ENCODE data around the gene RNF144B. TPM values are rescaled to one million over a fixed set of nuclear protein-coding genes. Genes with fewer than 3 reads are reported as not detected.

RNF144B gene
- total RNA-seq, 2 donors from 2014 or later = 1.4 to 1.5 TPM

DNA sequence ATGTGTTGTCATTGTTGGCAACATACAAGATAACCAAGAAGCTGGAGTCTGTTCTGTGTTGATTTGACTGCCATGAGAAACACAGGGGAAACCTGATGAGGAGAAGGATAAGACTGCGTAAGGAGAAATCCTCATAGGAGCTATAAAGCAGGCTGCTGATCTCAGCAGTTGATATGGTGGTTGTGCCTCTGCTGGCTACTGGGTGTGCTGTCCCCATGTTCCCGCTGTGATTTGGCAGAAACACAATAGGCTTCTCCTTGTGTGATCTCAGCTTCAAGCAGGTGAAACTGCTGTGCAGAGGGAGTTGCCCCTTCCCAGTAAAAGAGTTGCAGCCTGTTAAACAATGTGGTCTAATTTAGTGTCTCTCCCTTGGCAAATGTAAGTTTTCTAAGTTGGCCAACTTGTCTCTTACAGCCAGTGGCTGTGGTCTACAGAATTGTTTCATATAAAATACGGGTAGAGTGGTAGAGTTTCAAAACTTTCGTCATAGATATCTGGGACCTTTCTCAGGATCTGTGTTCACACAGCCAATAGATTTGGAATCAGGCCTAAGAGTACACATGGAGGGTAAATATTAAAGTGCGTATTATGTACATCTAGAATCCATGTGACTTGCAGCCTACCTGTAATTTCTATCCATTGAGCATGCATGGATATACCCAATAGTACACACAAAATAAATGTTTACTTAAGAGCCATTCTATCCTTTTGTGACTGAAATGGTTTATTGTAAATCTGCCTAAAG is 78.4 kb downstream of the RNF144B start:
- Mint-ChIP-seq H3K27ac (no peak overlapping the region), H3K4me3 (no peak overlapping the region), H3K27me3 (ENCODE audit: insufficient read depth) (no peaks in the 10 kb centered on the region), H3K4me1 (peaks cover 18% of the 10 kb centered on the region), H3K9me3 (no peaks in the 10 kb centered on the region), H3K36me3 (ENCODE audit: low read depth) (no peaks in the 10 kb centered on the region)
- Histone ChIP-seq H3K36me3 (ENCODE audit: control insufficient read depth, insufficient read depth, low read length) (no peaks in the 10 kb centered on the region), H3K9me3 (ENCODE audit: control insufficient read depth, low read length) (peaks cover under 1% of the 10 kb centered on the region), H3K9ac (ENCODE audit: extremely low read depth, low read length, poor library complexity, severe bottlenecking) (no peak overlapping the region), H3K4me3 (ENCODE audit: low read length) (no peak overlapping the region), H3K27me3 (ENCODE audit: control insufficient read depth, insufficient read depth, low read length, poor library complexity, severe bottlenecking) (no peaks in the 10 kb centered on the region), H3K27ac (ENCODE audit: low read depth, low read length) (no peak overlapping the region), H3K4me1 (ENCODE audit: control insufficient read depth, insufficient read depth, low read length) (peaks cover 2% of the 10 kb centered on the region)
- no peak for DNase-seq
- TF ChIP-seq, protein P1, sequence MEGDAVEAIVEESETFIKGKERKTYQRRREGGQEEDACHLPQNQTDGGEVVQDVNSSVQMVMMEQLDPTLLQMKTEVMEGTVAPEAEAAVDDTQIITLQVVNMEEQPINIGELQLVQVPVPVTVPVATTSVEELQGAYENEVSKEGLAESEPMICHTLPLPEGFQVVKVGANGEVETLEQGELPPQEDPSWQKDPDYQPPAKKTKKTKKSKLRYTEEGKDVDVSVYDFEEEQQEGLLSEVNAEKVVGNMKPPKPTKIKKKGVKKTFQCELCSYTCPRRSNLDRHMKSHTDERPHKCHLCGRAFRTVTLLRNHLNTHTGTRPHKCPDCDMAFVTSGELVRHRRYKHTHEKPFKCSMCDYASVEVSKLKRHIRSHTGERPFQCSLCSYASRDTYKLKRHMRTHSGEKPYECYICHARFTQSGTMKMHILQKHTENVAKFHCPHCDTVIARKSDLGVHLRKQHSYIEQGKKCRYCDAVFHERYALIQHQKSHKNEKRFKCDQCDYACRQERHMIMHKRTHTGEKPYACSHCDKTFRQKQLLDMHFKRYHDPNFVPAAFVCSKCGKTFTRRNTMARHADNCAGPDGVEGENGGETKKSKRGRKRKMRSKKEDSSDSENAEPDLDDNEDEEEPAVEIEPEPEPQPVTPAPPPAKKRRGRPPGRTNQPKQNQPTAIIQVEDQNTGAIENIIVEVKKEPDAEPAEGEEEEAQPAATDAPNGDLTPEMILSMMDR (conservative IDR thresholded peaks at IDR 0.05) = no peak
- WGBS, 2 experiments (ENCODE audit: insufficient coverage in 1 of 2, insufficient read length in 1 of 2) = 84 to 88% methylated on average over 4 to 5 of the region's 5 CpGs

DNA sequence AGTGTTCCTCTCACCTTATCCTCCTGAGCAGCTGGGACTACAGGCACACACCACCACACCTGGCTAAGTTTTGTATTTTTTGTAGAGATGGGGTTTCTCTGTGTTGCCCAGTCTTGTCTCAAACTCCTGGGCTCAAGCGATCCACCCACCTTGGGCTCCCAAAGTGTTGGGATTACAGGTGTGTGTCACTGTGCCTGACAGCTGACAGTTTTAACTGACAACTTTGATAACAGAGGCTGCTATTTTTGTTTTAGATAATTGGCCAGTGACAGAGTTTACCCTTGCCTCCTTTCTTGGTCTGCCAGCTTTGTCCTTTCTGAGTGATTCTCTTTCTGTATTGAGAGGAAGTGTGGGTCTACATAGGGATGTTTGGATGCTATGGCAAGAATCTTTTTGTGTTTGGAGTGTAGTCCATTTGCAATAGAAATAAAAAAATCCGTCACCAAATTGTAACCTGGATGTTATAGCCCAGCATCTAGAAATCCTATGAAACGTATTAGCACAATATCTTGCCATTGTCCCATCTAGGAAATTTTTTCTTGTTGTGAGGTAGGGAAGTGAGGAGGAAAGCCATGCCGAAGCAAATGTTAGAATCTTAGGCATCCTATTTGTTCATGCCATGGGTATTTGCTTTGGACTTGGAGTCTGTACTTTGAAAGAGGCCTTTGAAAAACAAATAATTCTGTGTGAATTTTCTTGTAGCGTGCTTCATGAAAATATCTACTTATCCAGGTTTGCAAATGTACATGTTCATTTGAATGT is 80.8 kb downstream of the RNF144B start:
- Mint-ChIP-seq H3K36me3 (ENCODE audit: low read depth) (no peaks in the 10 kb centered on the region), H3K9me3 (no peaks in the 10 kb centered on the region), H3K4me1 (peaks cover 18% of the 10 kb centered on the region), H3K4me3 (no peak overlapping the region), H3K27me3 (ENCODE audit: insufficient read depth) (no peaks in the 10 kb centered on the region), H3K27ac (no peak overlapping the region)
- Histone ChIP-seq H3K4me1 (ENCODE audit: control insufficient read depth, insufficient read depth, low read length) (peaks cover 2% of the 10 kb centered on the region), H3K9me3 (ENCODE audit: control insufficient read depth, low read length) (no peaks in the 10 kb centered on the region), H3K27ac (ENCODE audit: low read depth, low read length) (no peak overlapping the region), H3K9ac (ENCODE audit: extremely low read depth, low read length, poor library complexity, severe bottlenecking) (no peak overlapping the region), H3K27me3 (ENCODE audit: control insufficient read depth, insufficient read depth, low read length, poor library complexity, severe bottlenecking) (no peaks in the 10 kb centered on the region), H3K36me3 (ENCODE audit: control insufficient read depth, insufficient read depth, low read length) (no peaks in the 10 kb centered on the region), H3K4me3 (ENCODE audit: low read length) (no peak overlapping the region)
- DNase-seq = no peak
- TF ChIP-seq, protein P1 (conservative IDR thresholded peaks at IDR 0.05) = no peak
- WGBS, 2 experiments (ENCODE audit: insufficient coverage in 1 of 2, insufficient read length in 1 of 2) = 75 to 100% methylated on average over 2 to 5 of the region's 5 CpGs

DNA sequence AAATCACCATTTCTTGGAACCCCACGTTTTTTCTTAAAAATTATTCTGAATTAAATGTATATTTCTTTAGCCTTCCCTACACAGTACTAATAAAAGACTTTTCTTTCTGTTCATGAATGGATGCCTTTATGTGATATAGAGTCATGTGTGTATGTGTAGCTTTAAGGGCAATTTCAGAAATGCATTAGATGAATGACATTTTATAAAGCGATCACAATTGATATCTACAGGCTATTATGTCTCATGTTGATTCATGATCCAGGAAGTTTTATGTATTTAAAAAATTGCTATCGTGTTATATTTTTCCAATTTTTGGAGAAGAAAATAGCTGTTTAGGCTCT is 81.3 kb downstream of the RNF144B start:
- H3K27me3 Mint-ChIP-seq (ENCODE audit: insufficient read depth) = no peaks in the 10 kb centered on the region
- Histone ChIP-seq H3K36me3 (ENCODE audit: control insufficient read depth, insufficient read depth, low read length) (no peaks in the 10 kb centered on the region), H3K4me3 (ENCODE audit: low read length) (no peak overlapping the region), H3K27ac (ENCODE audit: low read depth, low read length) (no peak overlapping the region), H3K9me3 (ENCODE audit: control insufficient read depth, low read length) (no peaks in the 10 kb centered on the region), H3K4me1 (ENCODE audit: control insufficient read depth, insufficient read depth, low read length) (peaks cover 2% of the 10 kb centered on the region), H3K27me3 (ENCODE audit: control insufficient read depth, insufficient read depth, low read length, poor library complexity, severe bottlenecking) (no peaks in the 10 kb centered on the region), H3K9ac (ENCODE audit: extremely low read depth, low read length, poor library complexity, severe bottlenecking) (no peak overlapping the region)
- no peak overlapping the region for H3K4me3 Mint-ChIP-seq
- 97 to 100% methylated on average over 2 of the region's 3 CpGs for WGBS, 2 experiments (ENCODE audit: insufficient coverage in 1 of 2, insufficient read length in 1 of 2)
- TF ChIP-seq, protein P1 (conservative IDR thresholded peaks at IDR 0.05) = no peak
- H3K36me3 Mint-ChIP-seq (ENCODE audit: low read depth) = no peaks in the 10 kb centered on the region
- no peak overlapping the region for H3K27ac Mint-ChIP-seq
- H3K9me3 Mint-ChIP-seq = no peaks in the 10 kb centered on the region
- no peak for DNase-seq
- H3K4me1 Mint-ChIP-seq = peaks cover 18% of the 10 kb centered on the region

All from endodermal cell (in vitro differentiated cells).